OCI-LY1 (cell line): ENCODE results near the gene FAM136A.

Experiments used
- H2AFZ ChIP-seq: fragments of 200-600 bp; sonication (generic), shearing (Covaris generic); 2 replicates; pipeline ENCODE4 v1.6.0; 2014; ENCODE audit warnings: antibody characterized with exemption, mild to moderate bottlenecking, low read length
- H3F3A ChIP-seq: fragments of 200-600 bp; sonication (generic), shearing (Covaris generic); 2 replicates; pipeline ENCODE4 v1.6.0; 2014; ENCODE audit warnings: mild to moderate bottlenecking, antibody characterized with exemption, low read length, moderate library complexity; ENCODE audit not compliant: insufficient read depth
- H3K27ac ChIP-seq: fragments of 200-600 bp; sonication (generic); 2 replicates; pipeline ENCODE4 v1.5.1; 2014; ENCODE audit warnings: low read length, mixed run types, mild to moderate bottlenecking, low read depth; ENCODE audit not compliant: poor library complexity, severe bottlenecking
- H3K27me3 ChIP-seq: fragments of 200-600 bp; sonication (generic); 2 replicates; pipeline ENCODE4 v1.6.0; 2014; ENCODE audit warnings: antibody characterized with exemption, mild to moderate bottlenecking, low read length, moderate library complexity; ENCODE audit not compliant: insufficient read depth
- H3K36me3 ChIP-seq: fragments of 200-600 bp; sonication (generic); 2 replicates; pipeline ENCODE4 v1.6.1; 2014; ENCODE audit warnings: mild to moderate bottlenecking, antibody characterized with exemption, low read length, moderate library complexity, mixed read lengths; ENCODE audit not compliant: insufficient read depth
- H3K4me1 ChIP-seq: fragments of 200-600 bp; sonication (generic); 2 replicates; pipeline ENCODE4 v1.5.1; 2014; ENCODE audit warnings: mild to moderate bottlenecking, low read length, moderate library complexity; ENCODE audit not compliant: insufficient read depth, severe bottlenecking
- H3K4me2 ChIP-seq: fragments of 200-600 bp; sonication (generic), shearing (Covaris generic); 2 replicates; pipeline ENCODE4 v1.6.1; 2014; ENCODE audit warnings: low read length
- H3K4me3 ChIP-seq: fragments of 200-600 bp; sonication (generic); 2 replicates; pipeline ENCODE4 v1.5.1; 2014; ENCODE audit warnings: low read length, low read depth, mild to moderate bottlenecking, mixed read lengths; ENCODE audit not compliant: poor library complexity, severe bottlenecking
- H3K79me2 ChIP-seq: fragments of 200-600 bp; shearing (Covaris generic); 2 replicates; pipeline ENCODE4 v1.6.1; 2016; ENCODE audit warnings: mixed run types, low read length, mixed read lengths; ENCODE audit not compliant: insufficient read depth
- H3K9ac ChIP-seq: fragments of 200-600 bp; sonication (generic), shearing (Covaris generic); 2 replicates; pipeline ENCODE4 v1.6.1; 2014; ENCODE audit warnings: mild to moderate bottlenecking, low read length, mixed read lengths
- H3K9me2 ChIP-seq: fragments of 200-600 bp; sonication (generic), shearing (Covaris generic); 2 replicates; pipeline ENCODE4 v1.6.1; 2014; ENCODE audit warnings: low read depth, mild to moderate bottlenecking, low read length, mixed read lengths
- H3K9me3 ChIP-seq: fragments of 200-600 bp; shearing (Covaris generic); 2 replicates; pipeline ENCODE4 v1.6.1; 2014; ENCODE audit warnings: low read length, mixed read lengths
- H4K20me1 ChIP-seq: fragments of 200-600 bp; sonication (generic), shearing (Covaris generic); 2 replicates; pipeline ENCODE4 v1.6.0; 2016; ENCODE audit warnings: mild to moderate bottlenecking, low read length; ENCODE audit not compliant: insufficient read depth
- CTCF ChIP-seq: fragments of 200-600 bp; sonication (generic), shearing (Covaris generic); IDR thresholded peaks from 2 replicates; pipeline ENCODE4 v1.5.1; 2017; ENCODE audit warnings: mild to moderate bottlenecking, antibody characterized with exemption, low read length, moderate library complexity, mixed read lengths
- EZH2 ChIP-seq: fragments of 200-600 bp; sonication (generic), shearing (Covaris generic); IDR thresholded peaks from 2 replicates; pipeline ENCODE4 v1.8.0; 2017; ENCODE audit warnings: borderline replicate concordance, mixed run types, mild to moderate bottlenecking, antibody characterized with exemption, low read length, moderate library complexity, mixed read lengths

Gene FAM136A

GRCh38 chr2:70301344-70302194, at the start of gene FAM136A:
Gene FAM136A (minus strand): TSS chr2:70302067. CDS start chr2:70302011, 56 bp downstream.
- H4K20me1 ChIP-seq, result no peaks in the 10 kb centered on the region
- peak within 1 kb of the TSS; percentile 61 for H3K27ac ChIP-seq
- H3K4me2 ChIP-seq, result peak within 1 kb of the TSS; percentile 97
- no peaks in the 10 kb centered on the region for H3F3A ChIP-seq
- H3K9ac ChIP-seq, result peak within 1 kb of the TSS; percentile 87
- no peaks in the 10 kb centered on the region for H3K27me3 ChIP-seq
- H3K9me2 ChIP-seq, result no peaks in the 10 kb centered on the region
- H3K4me1 ChIP-seq, result peaks cover 8% of the 10 kb centered on the region
- no peaks in the 10 kb centered on the region for H3K9me3 ChIP-seq
- peak within 1 kb of the TSS; percentile 83 for H3K4me3 ChIP-seq
- no peaks in the 10 kb centered on the region for H3K79me2 ChIP-seq
- peak; percentile 74 for TF ChIP-seq CTCF
- no peak for TF ChIP-seq EZH2
- peak within 1 kb of the TSS; percentile 54; the same call in 1 of the 2 replicates for H2AFZ ChIP-seq
- H3K36me3 ChIP-seq, result peaks cover 30% of the 10 kb centered on the region

- no peaks in the 10 kb centered on the region for H3K4me1 ChIP-seq
- H3K9ac ChIP-seq, result no peak overlapping the region
- H3K9me3 ChIP-seq, result no peaks in the 10 kb centered on the region
- H3K4me3 ChIP-seq, result no peak overlapping the region
- no peaks in the 10 kb centered on the region for H3K79me2 ChIP-seq
- H3K9me2 ChIP-seq, result no peaks in the 10 kb centered on the region
- H3K27me3 ChIP-seq, result peaks cover 4% of the 10 kb centered on the region; the same call in 1 of the 2 replicates
- no peak for TF ChIP-seq EZH2
- TF ChIP-seq CTCF, result no peak
- H3K4me2 ChIP-seq, result no peak overlapping the region
- H3K36me3 ChIP-seq, result no peaks in the 10 kb centered on the region
- no peaks in the 10 kb centered on the region for H4K20me1 ChIP-seq
- no peaks in the 10 kb centered on the region for H3F3A ChIP-seq
- no peak overlapping the region for H3K27ac ChIP-seq
- no peak overlapping the region for H2AFZ ChIP-seq
These were observed 48.2 kb upstream of the FAM136A start for GRCh38 chr2:70349921-70350685.

- Histone ChIP-seq H3K9ac (no peak overlapping the region), H3F3A (no peaks in the 10 kb centered on the region), H3K4me1 (no peaks in the 10 kb centered on the region), H3K4me3 (no peak overlapping the region), H3K27ac (no peak overlapping the region), H3K4me2 (no peak overlapping the region), H3K27me3 (peaks cover 4% of the 10 kb centered on the region; the same call in 1 of the 2 replicates), H3K9me3 (no peaks in the 10 kb centered on the region), H3K9me2 (no peaks in the 10 kb centered on the region), H4K20me1 (no peaks in the 10 kb centered on the region), H3K79me2 (no peaks in the 10 kb centered on the region), H2AFZ (no peak overlapping the region), H3K36me3 (no peaks in the 10 kb centered on the region)
- TF ChIP-seq CTCF (no peak), EZH2 (no peak)
These were observed 46.0 kb upstream of the FAM136A start for GRCh38 chr2:70347831-70348230.
